NCI-H1092 (cell line): ENCODE measurements around the gene NES.

ENCODE experiments used
- DNase-seq: peaks from one replicate; lab custom pipeline; 2025; lab: John Stamatoyannopoulos, UW

NES gene, protein sequence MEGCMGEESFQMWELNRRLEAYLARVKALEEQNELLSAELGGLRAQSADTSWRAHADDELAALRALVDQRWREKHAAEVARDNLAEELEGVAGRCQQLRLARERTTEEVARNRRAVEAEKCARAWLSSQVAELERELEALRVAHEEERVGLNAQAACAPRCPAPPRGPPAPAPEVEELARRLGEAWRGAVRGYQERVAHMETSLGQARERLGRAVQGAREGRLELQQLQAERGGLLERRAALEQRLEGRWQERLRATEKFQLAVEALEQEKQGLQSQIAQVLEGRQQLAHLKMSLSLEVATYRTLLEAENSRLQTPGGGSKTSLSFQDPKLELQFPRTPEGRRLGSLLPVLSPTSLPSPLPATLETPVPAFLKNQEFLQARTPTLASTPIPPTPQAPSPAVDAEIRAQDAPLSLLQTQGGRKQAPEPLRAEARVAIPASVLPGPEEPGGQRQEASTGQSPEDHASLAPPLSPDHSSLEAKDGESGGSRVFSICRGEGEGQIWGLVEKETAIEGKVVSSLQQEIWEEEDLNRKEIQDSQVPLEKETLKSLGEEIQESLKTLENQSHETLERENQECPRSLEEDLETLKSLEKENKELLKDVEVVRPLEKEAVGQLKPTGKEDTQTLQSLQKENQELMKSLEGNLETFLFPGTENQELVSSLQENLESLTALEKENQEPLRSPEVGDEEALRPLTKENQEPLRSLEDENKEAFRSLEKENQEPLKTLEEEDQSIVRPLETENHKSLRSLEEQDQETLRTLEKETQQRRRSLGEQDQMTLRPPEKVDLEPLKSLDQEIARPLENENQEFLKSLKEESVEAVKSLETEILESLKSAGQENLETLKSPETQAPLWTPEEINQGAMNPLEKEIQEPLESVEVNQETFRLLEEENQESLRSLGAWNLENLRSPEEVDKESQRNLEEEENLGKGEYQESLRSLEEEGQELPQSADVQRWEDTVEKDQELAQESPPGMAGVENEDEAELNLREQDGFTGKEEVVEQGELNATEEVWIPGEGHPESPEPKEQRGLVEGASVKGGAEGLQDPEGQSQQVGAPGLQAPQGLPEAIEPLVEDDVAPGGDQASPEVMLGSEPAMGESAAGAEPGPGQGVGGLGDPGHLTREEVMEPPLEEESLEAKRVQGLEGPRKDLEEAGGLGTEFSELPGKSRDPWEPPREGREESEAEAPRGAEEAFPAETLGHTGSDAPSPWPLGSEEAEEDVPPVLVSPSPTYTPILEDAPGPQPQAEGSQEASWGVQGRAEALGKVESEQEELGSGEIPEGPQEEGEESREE (N-terminal part only)

GRCh38 chr1:156676820-156677615, at the start of gene NES:
Gene NES (minus strand): TSS chr1:156677407. CDS start chr1:156677264, 143 bp downstream.
- DNase-seq: no peak

DNA sequence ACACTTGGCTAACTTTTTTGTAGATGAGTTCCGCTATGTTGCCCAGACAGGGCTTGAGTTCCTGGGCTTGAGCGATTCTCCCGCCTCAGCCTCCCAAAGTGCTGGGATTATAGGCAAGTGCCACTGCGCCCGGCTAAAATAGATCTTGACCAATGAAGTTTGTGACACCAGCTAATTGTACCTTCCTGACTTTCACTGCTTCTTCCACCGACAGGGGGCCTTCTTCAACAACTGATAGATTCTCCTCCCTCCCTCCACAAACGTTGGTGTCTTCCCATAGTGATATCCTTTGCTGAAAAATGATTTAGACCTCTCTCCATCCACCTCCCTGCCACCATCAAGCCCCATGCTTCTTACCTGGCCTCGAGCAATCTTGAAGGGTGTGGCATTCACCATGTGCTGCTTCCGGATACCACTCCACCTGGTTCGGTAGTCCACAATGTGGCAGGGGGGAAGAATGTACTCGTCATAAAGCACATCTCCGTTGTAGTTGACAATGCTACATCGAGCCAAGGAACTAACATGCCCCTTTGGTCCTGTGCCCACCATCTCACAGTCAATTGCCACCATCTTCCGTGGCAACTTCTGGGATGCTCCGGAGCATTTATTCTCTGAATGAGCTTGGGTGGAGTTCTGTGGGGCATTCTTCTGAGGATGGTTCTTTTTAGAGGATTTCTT, 49.5 kb upstream of the NES start:
- no peak for DNase-seq

DNA sequence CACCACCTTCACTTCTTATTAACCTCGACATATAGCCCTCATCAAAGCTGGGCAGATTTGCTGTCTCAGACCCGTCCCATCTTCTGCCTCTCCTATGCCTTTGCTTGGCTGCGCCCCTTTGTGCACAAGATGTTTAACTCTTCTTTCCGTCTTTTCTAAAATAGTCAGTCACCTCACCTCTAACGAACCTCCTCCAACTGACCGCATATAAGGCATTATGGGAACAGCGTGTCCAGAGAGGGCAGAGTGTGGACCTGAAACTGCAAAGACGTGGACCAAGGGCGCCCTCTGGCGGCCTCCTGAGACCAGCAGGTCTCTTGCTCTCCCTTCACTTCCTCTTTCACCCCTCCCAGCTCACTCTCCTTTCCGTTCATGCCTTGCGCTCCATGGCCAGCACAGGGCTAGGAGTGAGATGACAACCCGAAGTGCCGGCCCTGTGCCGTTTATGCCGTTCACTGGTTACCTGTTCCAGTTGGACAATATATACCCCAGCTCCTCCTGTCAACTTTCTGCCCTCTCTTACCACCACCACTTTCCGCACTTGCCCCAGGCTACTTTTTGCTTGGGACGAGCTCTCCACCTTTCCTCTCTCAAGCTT, 48.6 kb upstream of the NES start:
- peak; percentile 78 for DNase-seq

GRCh38 chr1:156721535-156721934, 44.3 kb upstream of the NES start:
- no peak for DNase-seq

GRCh38 chr1:156721131-156721530, 43.9 kb upstream of the NES start:
- DNase-seq: no peak

DNA sequence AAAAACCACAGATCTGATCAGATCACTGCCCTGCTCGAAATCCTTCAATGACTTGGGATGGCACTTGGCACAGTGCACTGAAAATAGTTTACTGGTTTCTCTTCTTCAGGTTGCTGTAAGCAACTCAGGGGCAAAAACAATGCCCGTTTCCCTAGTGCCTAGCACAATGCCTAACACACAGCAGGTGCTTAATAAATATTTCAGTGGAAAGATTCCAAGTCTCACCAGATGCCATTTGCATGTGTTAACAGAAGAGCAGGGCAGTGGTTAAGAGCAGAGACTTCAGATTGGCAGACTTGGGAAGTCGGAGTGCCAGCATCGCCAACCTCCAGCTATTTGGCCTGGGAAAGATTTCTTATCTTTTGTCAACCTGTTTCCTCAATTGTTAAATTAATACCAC, 40.1 kb upstream of the NES start:
- no peak for DNase-seq

DNA sequence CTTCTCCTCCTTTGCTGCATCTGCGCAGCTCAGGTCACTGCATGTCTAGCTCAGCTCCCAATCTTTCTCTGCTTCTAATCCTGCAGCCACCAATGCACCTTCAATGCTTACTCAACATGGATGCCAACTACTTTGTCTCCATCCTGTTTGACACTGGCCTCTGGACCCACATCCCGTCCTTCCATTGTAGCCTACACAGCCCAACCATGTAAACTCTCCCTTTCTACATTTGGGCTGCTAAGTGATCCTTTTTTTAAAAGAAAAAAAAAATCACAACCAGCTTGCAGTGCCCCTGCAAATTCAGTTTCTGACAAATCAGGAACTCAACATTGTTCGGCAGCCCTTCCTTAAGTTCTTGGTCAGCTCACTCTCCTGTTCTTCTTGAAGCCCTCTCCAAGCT, 37.6 kb upstream of the NES start:
- DNase-seq: no peak

- no peak for DNase-seq
Measured at GRCh38 chr1:156712626-156713025, 35.4 kb upstream of the NES start.

- no peak for DNase-seq
Measured at GRCh38 chr1:156711011-156711817, 34.0 kb upstream of the NES start.

DNA sequence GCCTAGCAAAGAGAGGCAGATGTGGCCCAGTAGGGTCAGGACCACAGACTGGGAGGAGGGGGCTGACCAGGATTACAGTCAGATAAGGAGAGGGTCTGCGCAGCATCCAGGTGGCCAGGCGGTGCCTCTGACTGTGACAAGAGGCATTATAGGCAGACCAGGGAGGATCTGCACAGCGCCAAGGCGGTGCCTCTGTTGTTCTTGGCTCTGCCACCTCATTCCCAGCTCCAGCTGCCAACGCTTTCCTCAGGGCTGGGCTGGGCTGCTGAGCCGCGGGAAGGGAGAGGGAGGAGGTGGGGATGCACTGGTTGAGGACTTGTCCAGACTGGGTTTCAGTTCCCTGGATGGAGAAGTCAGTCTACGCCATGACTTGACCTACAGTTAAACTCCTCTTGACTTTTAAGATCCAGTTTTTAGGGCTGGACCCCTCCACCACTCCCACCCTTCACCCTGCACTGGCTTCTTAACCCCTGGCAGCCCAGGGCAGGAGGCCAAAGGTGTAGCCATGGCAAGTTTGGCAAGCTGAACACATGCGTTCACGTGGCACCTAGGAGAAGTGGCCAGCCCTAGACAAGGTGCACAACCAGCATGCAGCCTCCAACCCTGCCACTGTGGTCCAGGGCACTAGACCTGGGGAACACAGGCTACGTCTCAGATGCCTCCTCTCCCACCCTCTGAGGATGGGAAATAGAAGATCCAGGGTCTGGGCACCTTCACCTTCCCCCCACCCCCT, 32.7 kb upstream of the NES start:
- peak; percentile 75 for DNase-seq

DNA sequence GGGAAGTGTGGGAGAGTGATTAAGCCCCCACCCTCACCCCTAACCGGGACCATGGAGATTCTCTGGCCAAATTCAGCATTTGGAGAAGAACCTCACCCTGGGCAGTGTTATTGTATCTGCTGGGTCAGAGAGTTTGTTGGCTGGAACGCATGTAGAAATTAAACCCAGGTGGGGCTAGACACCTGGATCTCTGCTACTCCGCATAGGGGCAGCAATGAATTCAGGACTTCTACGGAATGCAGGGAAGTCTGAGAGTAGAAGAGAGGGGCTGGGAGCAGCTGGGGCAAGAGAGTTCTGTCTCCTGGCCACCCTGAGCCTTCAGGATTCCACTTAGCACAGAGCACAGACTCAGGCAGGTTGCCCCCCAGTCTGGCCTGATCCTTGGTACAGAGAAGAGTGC, 31.8 kb upstream of the NES start:
- no peak for DNase-seq

DNA sequence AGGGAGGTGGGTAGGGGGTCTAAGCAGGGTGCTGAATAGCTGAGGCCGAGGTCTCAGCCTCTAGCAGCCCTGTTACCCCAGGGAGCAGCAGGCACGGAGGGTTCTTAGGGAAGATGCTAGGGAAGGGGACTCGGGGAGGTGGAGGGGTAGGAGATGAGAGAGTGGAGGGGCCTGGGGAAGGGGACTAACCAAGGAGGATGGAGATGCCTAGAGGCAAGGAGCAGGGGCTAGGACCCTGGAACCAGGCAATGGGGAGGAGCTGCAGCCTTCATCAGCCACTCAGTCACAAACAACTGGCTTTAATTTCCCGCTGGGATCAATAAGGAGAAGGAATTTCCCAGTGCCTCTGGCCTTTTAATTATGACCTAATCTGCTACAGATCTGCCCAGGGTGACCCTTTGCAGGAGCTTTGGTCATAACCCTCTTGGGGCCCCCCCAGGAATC, 31.0 kb upstream of the NES start:
- no peak for DNase-seq

GRCh38 chr1:156707417-156708217, 30.4 kb upstream of the NES start:
- DNase-seq: no peak

DNA sequence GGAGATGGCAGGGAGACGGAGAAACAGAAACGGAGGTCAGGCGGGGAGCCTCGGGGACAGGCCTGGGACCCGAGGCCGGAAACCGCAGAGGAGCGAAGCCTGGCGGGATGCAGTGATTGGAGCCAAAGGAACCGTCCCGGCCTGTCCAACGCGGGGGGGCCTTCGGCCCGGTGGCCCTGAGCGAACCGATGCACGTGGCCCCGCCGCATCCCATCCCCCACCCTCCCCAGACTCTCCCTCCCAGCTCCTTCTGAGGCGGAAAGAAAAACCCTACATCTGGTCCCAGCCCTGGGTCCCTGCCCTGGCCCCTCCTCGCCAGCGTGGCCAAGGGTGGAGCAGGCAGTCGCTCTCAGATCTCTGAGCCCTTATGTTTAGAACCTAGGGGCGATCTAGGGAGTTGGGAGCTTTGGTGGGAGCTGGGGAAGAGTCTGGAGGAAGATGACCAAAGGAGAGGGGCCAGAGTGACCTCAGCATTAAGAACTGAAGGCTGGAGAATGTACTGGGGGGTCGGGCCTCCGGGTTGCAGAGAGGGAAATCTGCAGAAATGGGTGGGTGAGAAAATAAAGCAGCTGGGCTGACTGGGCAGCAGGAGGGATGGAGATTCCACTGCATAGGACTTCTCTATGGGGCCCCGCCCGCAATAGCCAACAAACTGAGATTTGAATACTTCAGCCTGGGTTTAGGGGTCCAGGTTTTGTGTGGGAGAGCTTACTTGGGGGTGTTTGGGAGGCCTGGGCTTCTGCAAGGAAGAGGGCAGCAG, 29.6 kb upstream of the NES start:
- DNase-seq: no peak

DNA sequence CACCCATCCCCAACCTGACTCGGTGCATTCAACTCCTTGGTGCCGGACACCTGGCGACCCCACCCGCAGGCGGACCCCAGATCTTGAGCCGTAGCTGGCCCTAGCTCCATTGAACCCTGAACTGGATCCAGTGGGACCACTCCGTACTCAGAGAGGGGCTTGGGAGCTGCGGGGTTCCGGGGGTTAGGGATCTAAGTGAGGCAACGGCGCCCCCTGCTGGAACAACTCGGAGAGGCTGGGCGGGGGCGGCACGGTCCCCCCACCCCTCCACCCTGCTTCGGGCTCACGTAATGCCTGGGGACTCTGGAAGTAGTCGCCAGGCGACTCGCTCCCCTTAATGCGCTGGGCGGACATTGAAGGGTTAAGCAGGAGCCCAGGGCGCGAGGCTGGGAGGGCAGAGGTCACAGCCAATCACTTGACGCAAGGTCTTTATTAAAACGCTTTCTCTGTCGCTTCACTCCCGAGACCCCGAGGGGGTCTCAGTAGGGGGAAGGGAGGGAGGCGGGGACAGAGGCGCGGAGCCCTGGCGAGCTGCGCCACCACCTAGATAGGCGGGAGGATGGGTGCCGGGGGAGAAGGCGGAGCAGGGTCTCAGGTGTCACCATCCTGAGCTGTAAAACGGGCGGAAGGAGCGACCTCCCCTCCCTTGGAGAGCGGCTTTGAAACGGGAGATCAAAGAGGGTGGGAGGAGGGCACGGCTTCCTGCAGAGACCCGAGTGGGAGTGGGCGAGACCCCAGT, 28.9 kb upstream of the NES start:
- peak; percentile 43 for DNase-seq

- no peak for DNase-seq
Measured at GRCh38 chr1:156705321-156705917, 28.2 kb upstream of the NES start, which contains the start of gene CRABP2. Gene CRABP2 (minus strand): TSS chr1:156705583. CDS start chr1:156705446, 137 bp downstream.
